ENCODE measurements around the gene MBOAT1.
"Not testable (repeated sequence)": the region's sequence is repeated elsewhere in the genome, so short reads cannot be mapped to it uniquely, and the experiment has no call there.

Gene MBOAT1

GRCh38 chr6:20203561-20204511 lies 8.4 kb downstream of the MBOAT1 start:
- no peak for DNase-seq

GRCh38 chr6:20202699-20203302 lies 9.5 kb downstream of the MBOAT1 start:
- DNase-seq: no peak

GRCh38 chr6:20202324-20202658 lies 10.0 kb downstream of the MBOAT1 start:
- no peak for DNase-seq

- no peak for DNase-seq
Observed at GRCh38 chr6:20200761-20201630, 11.3 kb downstream of the MBOAT1 start.

- no peak for DNase-seq
Observed at GRCh38 chr6:20198775-20199174, 13.5 kb downstream of the MBOAT1 start.

- DNase-seq: no peak
Observed at GRCh38 chr6:20198156-20198774, 14.0 kb downstream of the MBOAT1 start.

- DNase-seq: no peak
Observed at GRCh38 chr6:20197251-20197650, 15.0 kb downstream of the MBOAT1 start.

GRCh38 chr6:20192625-20193024 lies 19.6 kb downstream of the MBOAT1 start:
- DNase-seq: no peak

- no peak for DNase-seq
Observed at GRCh38 chr6:20191992-20192391, 20.3 kb downstream of the MBOAT1 start.

- no peak for DNase-seq
Observed at GRCh38 chr6:20188630-20189075, 23.6 kb downstream of the MBOAT1 start.

- DNase-seq: no peak
Observed at GRCh38 chr6:20186981-20187380, 25.3 kb downstream of the MBOAT1 start.

GRCh38 chr6:20183706-20184105 lies 28.6 kb downstream of the MBOAT1 start:
- DNase-seq: no peak

GRCh38 chr6:20182926-20183521 lies 29.2 kb downstream of the MBOAT1 start:
- DNase-seq: no peak

GRCh38 chr6:20182069-20182468 lies 30.2 kb downstream of the MBOAT1 start:
- no peak for DNase-seq

GRCh38 chr6:20180935-20181334 lies 31.3 kb downstream of the MBOAT1 start:
- no peak for DNase-seq

- not testable (repeated sequence) for DNase-seq
Observed at GRCh38 chr6:20179287-20180045, 32.8 kb downstream of the MBOAT1 start.

- DNase-seq: no peak
Observed at GRCh38 chr6:20178327-20178726, 33.9 kb downstream of the MBOAT1 start.

- no peak for DNase-seq
Observed at GRCh38 chr6:20175810-20176410, 36.4 kb downstream of the MBOAT1 start.

- no peak for DNase-seq
Observed at GRCh38 chr6:20173833-20174792, 38.2 kb downstream of the MBOAT1 start.
